Esophagus muscularis mucosa (tissue), 4 donors: ENCODE measurements around the gene ATG9A. TPM values are rescaled to one million over a fixed set of nuclear protein-coding genes. Genes with fewer than 3 reads are reported as not detected.

Experiments used
- DNase-seq: peaks from one replicate; pipeline ENCODE4 v3.0.0-alpha.2; 2017; ENCODE audit errors: extremely low spot score
- H3K27ac ChIP-seq, 4 donors: fragments of 200-600 bp; sonication (generic); replicated peaks in 1 of 4; 1 replicate in 3 of 4; 2 replicates in 1 of 4; pipeline ENCODE4 v1.5.1; 2016 to 2019; ENCODE audit warnings: mild to moderate bottlenecking in 1 of 4
- H3K27me3 ChIP-seq, 4 donors: fragments of 200-600 bp; sonication (generic); one replicate each; pipeline versions ENCODE4 v1.5.1 to v1.6.0; 2016 to 2019
- H3K36me3 ChIP-seq, 4 donors: fragments of 200-600 bp; sonication (generic); one replicate each; pipeline ENCODE4 v1.5.1; 2016 to 2019
- H3K4me1 ChIP-seq, 4 donors: fragments of 200-600 bp; sonication (generic); one replicate each; pipeline ENCODE4 v1.5.1; 2016 to 2019
- H3K4me3 ChIP-seq, 4 donors: fragments of 200-600 bp; sonication (generic); 1 replicate in 2 of 4; 2 replicates in 2 of 4; pipeline ENCODE4 v1.5.1; 2016 to 2019; ENCODE audit warnings: mild to moderate bottlenecking in 4 of 4, moderate library complexity in 1 of 4
- H3K9me3 ChIP-seq, 4 donors: fragments of 200-600 bp; sonication (generic); 1 replicate in 3 of 4; 2 replicates in 1 of 4; pipeline ENCODE4 v1.5.1; 2016 to 2019
- EP300 ChIP-seq: sonication (generic); formaldehyde crosslinking; IDR thresholded peaks from one replicate; pipeline ENCODE4 v1.6.1; 2017; ENCODE audit warnings: antibody characterized with exemption
- POLR2A ChIP-seq: fragments of 450-650 bp; IDR thresholded peaks from one replicate; pipeline ENCODE4 v1.6.1; 2017; ENCODE audit warnings: antibody characterized with exemption, moderate library complexity, mild to moderate bottlenecking, low read depth
- POLR2AphosphoS5 ChIP-seq, 2 donors: sonication (generic); formaldehyde crosslinking; IDR thresholded peaks; one replicate each; pipeline ENCODE4 v1.6.1; 2017; ENCODE audit warnings: antibody characterized with exemption in 2 of 2
- WGBS: methylation state at CpG from one replicate; pipeline ENCODE4 v1.1.5; 2018; 5-methylcytosine and 5-hydroxymethylcytosine counted together
- intact Hi-C: fragments of 100-400 bp; cut with DNase I; formaldehyde crosslinking; loops from one replicate; pipeline ENCODE4 v1.15.1; 2023
- total RNA-seq, 4 donors: library from RNA; depleted of rRNA; stranded (reverse); fragments of >200 nt; gene quantifications; one replicate each; pipeline versions ENCODE4 v1.1.0 to v1.2.1, GENCODE V29; 2016
- TF ChIP-seq, protein P1 (sequence below), 3 experiments: fragments of 200-600 bp in 2 of 3; fragments of 450-650 bp in 1 of 3; sonication (generic) in 2 of 3; IDR thresholded peaks; one replicate each; pipeline ENCODE4 v1.5.1; 2017 to 2019; ENCODE audit warnings: antibody characterized with exemption in 3 of 3, mild to moderate bottlenecking in 2 of 3, moderate library complexity in 1 of 3

The ATG9A gene
- total RNA-seq, 4 donors from 2014 or later, result 41.5 to 75.3 (median 56.2) TPM

DNA sequence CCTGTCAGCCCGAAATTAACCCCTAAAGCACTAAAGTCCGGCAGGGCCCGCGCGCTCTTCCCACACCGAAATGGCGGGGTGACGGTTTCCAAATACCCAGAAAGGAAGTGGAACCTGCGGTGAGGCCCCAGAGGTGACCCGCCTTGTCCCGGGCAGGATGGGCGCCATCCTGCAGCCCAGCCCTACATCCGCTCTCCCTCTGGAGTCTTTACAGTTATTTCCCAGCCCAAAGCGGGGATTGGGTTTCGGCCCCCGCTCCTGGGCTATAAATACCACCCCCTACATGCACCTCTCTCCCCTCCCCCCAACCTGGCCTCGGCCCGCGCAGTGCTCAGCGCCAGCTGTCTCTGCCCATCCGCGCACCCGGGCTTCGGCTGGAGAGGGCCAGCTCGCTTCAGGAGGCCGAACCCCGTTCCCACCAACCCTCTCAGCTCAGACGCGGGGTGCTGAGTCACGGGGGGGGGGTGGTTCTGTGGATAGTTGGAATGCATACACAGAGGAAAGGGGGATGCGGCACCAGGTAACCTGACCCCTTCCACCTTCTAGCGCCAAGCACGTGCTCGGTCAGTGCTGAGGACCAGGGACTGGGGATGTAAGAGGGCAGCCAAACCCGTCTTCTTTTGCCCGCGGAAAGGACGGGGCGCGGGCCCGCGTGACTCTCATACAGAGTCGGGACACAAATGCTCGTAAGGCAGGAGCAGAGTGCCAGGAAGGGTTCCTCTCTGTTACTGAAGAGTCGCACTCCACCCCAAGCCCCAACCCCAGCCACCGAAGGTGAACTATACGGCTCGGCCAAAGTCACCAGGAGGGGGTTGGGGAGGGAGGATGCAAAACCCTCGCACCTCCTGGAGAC is 23.7 kb upstream of the ATG9A start, which contains the start of gene TUBA4B:
TUBA4B (plus strand) TSS at position 344 of the 853 bp plus-strand sequence; CDS start at position 509, 165 bp downstream.
- 4% methylated on average over 39 of the region's 49 CpGs for WGBS
- peaks cover 7 to 29% (median 24%) of the 10 kb centered on the region in 4 donors for H3K36me3 ChIP-seq
- H3K4me3 ChIP-seq, result peak within 1 kb of the TSS; percentile 65 to 81 (median 76)
- TF ChIP-seq, protein P1, sequence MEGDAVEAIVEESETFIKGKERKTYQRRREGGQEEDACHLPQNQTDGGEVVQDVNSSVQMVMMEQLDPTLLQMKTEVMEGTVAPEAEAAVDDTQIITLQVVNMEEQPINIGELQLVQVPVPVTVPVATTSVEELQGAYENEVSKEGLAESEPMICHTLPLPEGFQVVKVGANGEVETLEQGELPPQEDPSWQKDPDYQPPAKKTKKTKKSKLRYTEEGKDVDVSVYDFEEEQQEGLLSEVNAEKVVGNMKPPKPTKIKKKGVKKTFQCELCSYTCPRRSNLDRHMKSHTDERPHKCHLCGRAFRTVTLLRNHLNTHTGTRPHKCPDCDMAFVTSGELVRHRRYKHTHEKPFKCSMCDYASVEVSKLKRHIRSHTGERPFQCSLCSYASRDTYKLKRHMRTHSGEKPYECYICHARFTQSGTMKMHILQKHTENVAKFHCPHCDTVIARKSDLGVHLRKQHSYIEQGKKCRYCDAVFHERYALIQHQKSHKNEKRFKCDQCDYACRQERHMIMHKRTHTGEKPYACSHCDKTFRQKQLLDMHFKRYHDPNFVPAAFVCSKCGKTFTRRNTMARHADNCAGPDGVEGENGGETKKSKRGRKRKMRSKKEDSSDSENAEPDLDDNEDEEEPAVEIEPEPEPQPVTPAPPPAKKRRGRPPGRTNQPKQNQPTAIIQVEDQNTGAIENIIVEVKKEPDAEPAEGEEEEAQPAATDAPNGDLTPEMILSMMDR (IDR thresholded peaks at IDR 0.05), result no peak
- TF ChIP-seq EP300 (no peak), POLR2A (peak; percentile 21), POLR2AphosphoS5 (IDR thresholded peaks at IDR 0.05) (no peak)
- peak within 1 kb of the TSS; percentile 83 to 89 (median 85) for H3K27ac ChIP-seq
- no peak for DNase-seq
- H3K4me1 ChIP-seq, result peaks cover 44 to 71% (median 64%) of the 10 kb centered on the region in 4 donors
- intact Hi-C loops, result no loop called here
- no peaks in the 10 kb centered on the region for H3K9me3 ChIP-seq
- H3K27me3 ChIP-seq, result peaks cover 0 to 5% (median 0%) of the 10 kb centered on the region in 4 donors

DNA sequence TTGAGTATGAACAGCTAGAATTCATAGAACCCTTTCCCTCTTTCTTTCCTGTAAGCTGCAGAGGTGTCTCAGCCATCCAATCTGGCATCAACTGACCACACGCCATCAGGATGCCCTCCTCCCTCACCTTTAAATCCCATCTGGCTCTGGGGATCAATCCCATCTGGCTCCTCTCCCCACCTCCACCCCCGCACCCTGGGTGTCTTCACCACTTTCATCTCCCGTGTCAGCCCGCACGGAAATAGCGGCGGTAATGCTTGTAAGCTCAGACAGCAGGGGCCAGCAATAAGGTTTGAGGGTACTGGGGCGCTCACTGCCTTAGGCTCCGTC is 23.1 kb upstream of the ATG9A start:
- peak overlapping the region; percentile 65 to 81 (median 76) for H3K4me3 ChIP-seq
- intact Hi-C loops, result no loop called here
- DNase-seq, result no peak
- H3K27me3 ChIP-seq, result no peaks in the 10 kb centered on the region
- H3K36me3 ChIP-seq, result peaks cover 7 to 35% (median 30%) of the 10 kb centered on the region in 4 donors
- no peaks in the 10 kb centered on the region for H3K9me3 ChIP-seq
- TF ChIP-seq, protein P1 (IDR thresholded peaks at IDR 0.05), result no peak
- no peak for TF ChIP-seq POLR2A
- WGBS, result 12% methylated on average over 9 of the region's 9 CpGs
- H3K4me1 ChIP-seq, result peaks cover 45 to 77% (median 67%) of the 10 kb centered on the region in 4 donors
- H3K27ac ChIP-seq, result peak overlapping the region; percentile 83 to 89 (median 85)

DNA sequence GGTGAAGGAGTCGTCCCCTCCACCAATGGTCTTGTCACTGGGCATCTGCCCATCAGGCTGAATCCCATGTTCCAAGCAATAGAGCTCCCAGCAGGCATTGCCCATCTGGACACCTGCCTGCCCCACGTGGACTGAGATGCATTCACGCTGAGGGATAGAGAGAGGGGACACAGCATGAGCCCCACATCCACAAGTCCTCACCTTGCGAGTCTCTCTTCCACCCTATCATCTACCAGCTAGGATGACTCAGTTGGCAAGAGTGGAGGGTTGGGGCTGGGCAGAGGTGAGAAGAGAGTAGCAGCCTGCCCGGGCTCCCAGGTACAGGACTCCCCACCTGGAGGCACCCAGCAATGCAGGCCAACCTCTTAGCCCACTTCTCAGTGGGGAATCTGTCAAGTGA is 22.6 kb upstream of the ATG9A start:
- WGBS, result 67% methylated on average over 4 of the region's 5 CpGs
- Histone ChIP-seq H3K27ac (peak overlapping the region; percentile 83 to 89 (median 85)), H3K27me3 (no peaks in the 10 kb centered on the region), H3K36me3 (peaks cover 7 to 40% (median 34%) of the 10 kb centered on the region in 4 donors), H3K4me3 (peak overlapping the region; percentile 65 to 81 (median 76)), H3K9me3 (no peaks in the 10 kb centered on the region), H3K4me1 (peaks cover 50 to 81% (median 72%) of the 10 kb centered on the region in 4 donors)
- intact Hi-C loops, result no loop called here
- TF ChIP-seq POLR2AphosphoS5 (IDR thresholded peaks at IDR 0.05), result no peak
- TF ChIP-seq EP300, result no peak
- TF ChIP-seq, protein P1 (IDR thresholded peaks at IDR 0.05), result no peak
- no peak for TF ChIP-seq POLR2A
- no peak for DNase-seq

DNA sequence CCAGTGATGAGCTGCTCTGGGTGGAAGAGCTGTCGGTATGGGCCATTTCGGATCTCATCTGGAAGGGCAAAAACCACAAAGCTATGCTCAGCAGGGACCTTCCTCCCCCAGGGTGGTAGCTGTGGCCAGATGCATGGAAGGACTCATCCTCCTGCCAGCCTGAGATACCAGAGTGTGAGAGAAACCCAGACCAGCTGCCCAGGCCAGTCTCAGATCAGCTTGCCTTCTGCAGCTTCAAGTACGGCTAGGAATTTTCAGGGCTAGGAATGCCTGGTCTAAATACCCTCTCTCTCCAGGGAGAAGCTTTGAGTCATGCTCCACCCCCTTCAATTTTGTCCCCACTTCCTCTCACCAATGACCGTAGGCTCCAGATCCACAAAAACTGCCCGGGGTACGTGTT is 22.2 kb upstream of the ATG9A start:
- intact Hi-C loops, result no loop called here
- DNase-seq, result no peak
- H3K27ac ChIP-seq, result peak overlapping the region; percentile 83 to 89 (median 85)
- H3K4me3 ChIP-seq, result peak overlapping the region in 1 of 4 donors; percentile 81
- no peaks in the 10 kb centered on the region for H3K9me3 ChIP-seq
- 82% methylated on average over 5 of the region's 6 CpGs for WGBS
- peaks cover 54 to 85% (median 76%) of the 10 kb centered on the region in 4 donors for H3K4me1 ChIP-seq
- no peaks in the 10 kb centered on the region for H3K27me3 ChIP-seq
- TF ChIP-seq POLR2AphosphoS5 (IDR thresholded peaks at IDR 0.05), result no peak
- H3K36me3 ChIP-seq, result peaks cover 7 to 44% (median 34%) of the 10 kb centered on the region in 4 donors

DNA sequence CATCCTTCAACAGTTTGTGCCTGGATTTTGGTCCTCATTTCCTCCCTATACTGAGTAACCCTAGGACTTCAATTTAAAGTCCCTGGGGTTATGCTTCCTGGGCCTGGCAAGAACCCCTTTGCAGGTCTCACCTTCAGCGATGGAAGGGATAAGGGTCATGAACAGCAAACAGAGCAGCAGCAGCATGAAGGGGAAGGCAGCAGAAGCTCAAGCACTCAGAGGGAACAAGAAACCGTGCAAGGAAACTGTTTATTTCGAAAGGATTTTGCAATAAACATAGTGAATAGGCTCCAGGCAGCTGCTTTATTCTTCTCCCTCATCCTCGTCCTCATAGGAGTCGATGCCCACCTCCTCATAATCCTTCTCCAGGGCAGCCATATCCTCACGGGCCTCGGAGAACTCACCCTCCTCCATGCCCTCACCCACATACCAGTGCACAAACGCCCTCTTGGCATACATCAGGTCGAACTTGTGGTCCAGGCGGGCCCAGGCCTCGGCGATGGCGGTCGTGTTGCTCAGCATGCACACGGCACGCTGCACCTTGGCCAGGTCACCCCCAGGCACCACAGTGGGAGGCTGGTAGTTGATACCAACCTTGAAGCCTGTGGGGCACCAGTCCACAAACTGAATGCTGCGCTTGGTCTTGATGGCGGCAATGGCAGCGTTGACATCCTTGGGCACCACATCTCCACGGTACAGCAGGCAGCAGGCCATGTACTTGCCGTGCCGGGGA is 20.8 kb upstream of the ATG9A start:
- Histone ChIP-seq H3K27ac (peak overlapping the region; percentile 79 to 88 (median 84)), H3K4me3 (peak overlapping the region in 1 of 4 donors; percentile 20), H3K4me1 (peaks cover 62 to 97% (median 87%) of the 10 kb centered on the region in 4 donors), H3K36me3 (peaks cover 7 to 45% (median 34%) of the 10 kb centered on the region in 4 donors), H3K9me3 (no peaks in the 10 kb centered on the region), H3K27me3 (no peaks in the 10 kb centered on the region)
- DNase-seq, result no peak
- TF ChIP-seq POLR2A, result no peak
- no peak for TF ChIP-seq POLR2AphosphoS5 (IDR thresholded peaks at IDR 0.05)
- TF ChIP-seq EP300, result no peak
- TF ChIP-seq, protein P1 (IDR thresholded peaks at IDR 0.05), result no peak
- 75% methylated on average over 16 of the region's 22 CpGs for WGBS
- intact Hi-C loops, result no loop called here
